NCI-H510A (cell line): ENCODE data around the gene IQCF5.
"Not testable (repeated sequence)": the region's sequence is repeated elsewhere in the genome, so short reads cannot be mapped to it uniquely, and the experiment has no call there.

Experiments used
- DNase-seq: peaks from one replicate; lab custom pipeline; 2025; lab: John Stamatoyannopoulos, UW

Gene IQCF5

GRCh38 chr3:51875501-51875900, at the start of gene IQCF5:
IQCF5 (minus strand) TSS chr3:51875601; CDS start chr3:51875531, 70 bp downstream.
- DNase-seq: no peak

- no peak for DNase-seq
Observed at GRCh38 chr3:51921081-51921578, 45.7 kb upstream of the IQCF5 start.

- DNase-seq: no peak
Observed at GRCh38 chr3:51916418-51916817, 41.0 kb upstream of the IQCF5 start.

- DNase-seq: no peak
Observed at GRCh38 chr3:51908026-51908425, 32.6 kb upstream of the IQCF5 start.

- no peak for DNase-seq
Observed at GRCh38 chr3:51904034-51904823, 28.8 kb upstream of the IQCF5 start.

GRCh38 chr3:51902361-51902760, 27.0 kb upstream of the IQCF5 start:
- DNase-seq: not testable (repeated sequence)

- not testable (repeated sequence) for DNase-seq
Observed at GRCh38 chr3:51900043-51900442, 24.6 kb upstream of the IQCF5 start.

GRCh38 chr3:51897391-51897790, 22.0 kb upstream of the IQCF5 start:
- no peak for DNase-seq

- no peak for DNase-seq
Observed at GRCh38 chr3:51896607-51897305, 21.4 kb upstream of the IQCF5 start.

- no peak for DNase-seq
Observed at GRCh38 chr3:51894939-51895338, 19.5 kb upstream of the IQCF5 start.

GRCh38 chr3:51894391-51894790, 19.0 kb upstream of the IQCF5 start:
- no peak for DNase-seq

GRCh38 chr3:51891242-51892039, 16.0 kb upstream of the IQCF5 start:
- DNase-seq: no peak

- no peak for DNase-seq
Observed at GRCh38 chr3:51888463-51889105, 13.2 kb upstream of the IQCF5 start.

- no peak for DNase-seq
Observed at GRCh38 chr3:51887620-51888019, 12.2 kb upstream of the IQCF5 start.

- DNase-seq: no peak
Observed at GRCh38 chr3:51886447-51886846, 11.0 kb upstream of the IQCF5 start.

- no peak for DNase-seq
Observed at GRCh38 chr3:51879937-51880336, 4.5 kb upstream of the IQCF5 start.

- DNase-seq: no peak
Observed at GRCh38 chr3:51876186-51876585, 785 bp upstream of the IQCF5 start.

- DNase-seq: no peak
Observed at GRCh38 chr3:51874889-51875288, 512 bp downstream of the IQCF5 start.

- DNase-seq: no peak
Observed at GRCh38 chr3:51874411-51874810, 990 bp downstream of the IQCF5 start.

GRCh38 chr3:51873876-51874275, 1.5 kb downstream of the IQCF5 start:
- no peak for DNase-seq

GRCh38 chr3:51873253-51873766, 2.1 kb downstream of the IQCF5 start:
- no peak for DNase-seq

- no peak for DNase-seq
Observed at GRCh38 chr3:51869304-51869703, 6.1 kb downstream of the IQCF5 start.
